HUES64 (cell line): ENCODE data around the gene AKT3.

Source experiments
- H3K27ac ChIP-seq: 2 replicates; pipeline ENCODE4 v1.7.0; 2013; ENCODE audit warnings: low read depth, low read length, inconsistent platforms
- H3K27me3 ChIP-seq: 2 replicates; pipeline ENCODE4 v1.6.1; 2013; ENCODE audit warnings: mild to moderate bottlenecking, low read length; ENCODE audit not compliant: insufficient read depth
- H3K36me3 ChIP-seq: 2 replicates; pipeline ENCODE4 v1.6.1; 2013; ENCODE audit warnings: mild to moderate bottlenecking, low read length; ENCODE audit not compliant: insufficient read depth
- H3K4me1 ChIP-seq: 2 replicates; pipeline ENCODE4 v1.6.1; 2013; ENCODE audit warnings: mild to moderate bottlenecking, low read length, moderate library complexity; ENCODE audit not compliant: insufficient read depth
- H3K4me3 ChIP-seq: 2 replicates; pipeline ENCODE4 v1.5.1; 2013; ENCODE audit warnings: mild to moderate bottlenecking, low read length, moderate library complexity
- H3K9ac ChIP-seq: 2 replicates; pipeline ENCODE4 v1.6.1; 2013; ENCODE audit warnings: mild to moderate bottlenecking, low read depth, low read length
- H3K9me3 ChIP-seq: 2 replicates; pipeline ENCODE4 v1.6.1; 2013; ENCODE audit warnings: low read depth, low read length; ENCODE audit not compliant: insufficient read depth
- WGBS: fragments of 150-250, 120-280 bp; methylation state at CpG from one replicate; pipeline ENCODE4 v1.1.7; 2013; ENCODE audit warnings: missing lambda C conversion rate; 5-methylcytosine and 5-hydroxymethylcytosine counted together

Gene AKT3

DNA sequence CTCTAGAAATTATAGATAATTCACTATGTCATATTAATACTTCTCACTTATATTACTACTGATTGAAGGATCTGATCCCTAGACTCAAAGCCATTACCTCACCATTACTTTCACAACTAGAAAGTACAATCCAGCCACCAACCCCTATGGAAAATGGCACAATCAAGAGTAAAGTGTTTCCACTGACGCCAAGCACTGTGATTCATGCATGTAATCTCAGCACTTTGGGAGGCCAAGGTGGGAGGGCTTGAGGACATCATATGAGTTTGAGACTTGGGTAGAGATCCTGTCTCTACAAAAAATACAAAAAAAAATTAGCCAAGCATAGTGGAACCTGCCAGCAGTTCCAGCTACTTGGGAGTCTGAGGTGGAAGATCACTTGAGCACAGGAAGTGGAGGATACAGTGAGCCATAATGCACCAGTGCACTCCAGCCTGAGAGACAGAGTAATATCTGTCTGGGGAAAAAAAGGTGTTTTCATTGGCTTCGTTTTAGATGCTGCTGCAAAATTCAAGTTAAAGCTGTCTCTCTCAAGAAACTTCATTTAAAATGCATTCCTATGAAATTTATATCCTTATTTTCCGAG, 126.5 kb downstream of the AKT3 start:
- no peak overlapping the region for H3K27ac ChIP-seq
- no peak overlapping the region for H3K9ac ChIP-seq
- no peaks in the 10 kb centered on the region for H3K9me3 ChIP-seq
- H3K27me3 ChIP-seq: no peaks in the 10 kb centered on the region
- H3K4me3 ChIP-seq: no peak overlapping the region
- H3K4me1 ChIP-seq: peaks cover 16% of the 10 kb centered on the region; the same call in 1 of the 2 replicates
- H3K36me3 ChIP-seq: no peaks in the 10 kb centered on the region
- 94% methylated on average over 3 of the region's 3 CpGs for WGBS

- H3K27ac ChIP-seq: no peak overlapping the region
- H3K36me3 ChIP-seq: no peaks in the 10 kb centered on the region
- no peak overlapping the region for H3K4me3 ChIP-seq
- no peaks in the 10 kb centered on the region for H3K9me3 ChIP-seq
- H3K27me3 ChIP-seq: no peaks in the 10 kb centered on the region
- 86% methylated on average over 1 of the region's 3 CpGs for WGBS
- H3K9ac ChIP-seq: no peak overlapping the region
- H3K4me1 ChIP-seq: peaks cover 21% of the 10 kb centered on the region
These were observed 127.0 kb downstream of the AKT3 start for GRCh38 chr1:243723050-243723449.

GRCh38 chr1:243719476-243719875, 130.6 kb downstream of the AKT3 start:
- H3K9ac ChIP-seq: no peak overlapping the region
- WGBS: 94% methylated on average over 2 of the region's 2 CpGs
- peaks cover 30% of the 10 kb centered on the region for H3K4me1 ChIP-seq
- H3K27me3 ChIP-seq: no peaks in the 10 kb centered on the region
- H3K27ac ChIP-seq: 0 out of 2 replicates have a peak overlapping the region, but pooled peaks have one; percentile 7
- H3K4me3 ChIP-seq: no peak overlapping the region
- no peaks in the 10 kb centered on the region for H3K36me3 ChIP-seq
- H3K9me3 ChIP-seq: no peaks in the 10 kb centered on the region

DNA sequence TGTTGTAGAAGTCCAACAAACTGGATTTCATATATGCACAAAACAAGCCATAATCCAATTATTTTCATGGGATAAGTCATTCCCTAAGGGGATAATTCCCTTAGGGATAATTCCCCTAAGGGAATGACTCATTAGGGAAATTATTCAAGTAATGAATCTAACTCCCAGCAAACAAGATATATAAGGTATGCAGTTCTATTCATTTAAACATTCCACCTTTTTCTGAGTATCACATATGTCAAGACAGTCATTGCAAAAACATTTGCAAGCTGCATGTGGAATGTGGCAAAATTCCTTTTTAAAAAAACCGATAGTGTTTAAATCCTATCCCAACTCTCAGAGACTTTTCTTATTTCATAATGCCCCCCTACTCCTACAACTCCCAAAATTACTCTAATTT, 131.2 kb downstream of the AKT3 start:
- 90% methylated on average over 1 of the region's 1 CpG for WGBS
- no peak overlapping the region for H3K27ac ChIP-seq
- no peaks in the 10 kb centered on the region for H3K36me3 ChIP-seq
- H3K4me3 ChIP-seq: no peak overlapping the region
- no peak overlapping the region for H3K9ac ChIP-seq
- H3K4me1 ChIP-seq: peaks cover 35% of the 10 kb centered on the region
- H3K9me3 ChIP-seq: no peaks in the 10 kb centered on the region
- no peaks in the 10 kb centered on the region for H3K27me3 ChIP-seq

DNA sequence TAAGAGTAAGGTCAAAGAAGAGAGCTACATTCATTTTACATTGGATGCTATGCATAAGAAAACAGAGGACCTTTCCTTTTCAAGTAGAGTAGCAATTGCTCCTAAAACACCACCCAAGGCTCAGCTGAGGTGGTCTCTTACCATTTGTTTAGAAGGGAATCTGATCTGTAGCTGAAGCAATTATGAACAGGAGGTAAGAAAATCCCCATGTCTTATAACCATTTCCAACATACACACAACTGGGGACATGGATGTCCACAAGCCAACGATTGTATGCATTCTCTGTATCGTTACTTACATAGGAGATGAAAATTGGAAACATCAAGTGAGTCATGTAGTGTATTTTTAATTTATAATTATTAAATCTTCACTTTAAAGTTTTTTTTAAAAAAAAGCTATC, 132.0 kb downstream of the AKT3 start:
- Histone ChIP-seq H3K4me1 (peaks cover 43% of the 10 kb centered on the region), H3K27me3 (no peaks in the 10 kb centered on the region), H3K36me3 (no peaks in the 10 kb centered on the region), H3K27ac (no peak overlapping the region), H3K9ac (no peak overlapping the region), H3K4me3 (no peak overlapping the region), H3K9me3 (no peaks in the 10 kb centered on the region)
- no CpG with 5 or more reads among the region's 2 CpGs for WGBS

- Histone ChIP-seq H3K4me3 (no peak overlapping the region), H3K4me1 (peaks cover 51% of the 10 kb centered on the region)
- 100% methylated on average over 1 of the region's 1 CpG for WGBS
These were observed 133.1 kb downstream of the AKT3 start for GRCh38 chr1:243716906-243717305.

DNA sequence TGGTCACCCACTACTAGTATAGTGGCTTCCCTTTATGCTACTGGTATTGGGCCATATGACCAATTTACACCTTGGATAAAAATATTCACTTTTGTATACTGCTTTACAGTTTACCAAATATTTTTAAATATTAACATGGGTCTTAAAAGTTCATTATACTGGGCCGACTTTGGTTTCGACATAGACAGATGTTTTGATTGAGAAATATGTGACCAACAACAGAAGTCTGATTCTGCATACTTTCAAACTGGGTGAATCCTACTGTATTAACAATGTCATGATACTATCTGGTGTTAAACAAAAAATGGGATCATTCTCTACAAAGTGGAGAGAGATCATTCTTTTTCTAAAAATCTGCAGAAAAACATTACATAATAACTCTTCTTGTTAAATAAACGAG, 134.8 kb downstream of the AKT3 start:
- 92% methylated on average over 2 of the region's 3 CpGs for WGBS
- no peaks in the 10 kb centered on the region for H3K9me3 ChIP-seq
- no peak overlapping the region for H3K9ac ChIP-seq
- no peaks in the 10 kb centered on the region for H3K36me3 ChIP-seq
- no peaks in the 10 kb centered on the region for H3K27me3 ChIP-seq
- H3K4me3 ChIP-seq: no peak overlapping the region
- H3K4me1 ChIP-seq: peaks cover 56% of the 10 kb centered on the region
- no peak overlapping the region for H3K27ac ChIP-seq

More at GRCh38 chr1:243716906-243717305, 133.1 kb downstream of the AKT3 start:
- Histone ChIP-seq H3K9me3 (no peaks in the 10 kb centered on the region), H3K36me3 (no peaks in the 10 kb centered on the region), H3K27ac (no peak overlapping the region), H3K9ac (no peak overlapping the region), H3K27me3 (no peaks in the 10 kb centered on the region)

DNA sequence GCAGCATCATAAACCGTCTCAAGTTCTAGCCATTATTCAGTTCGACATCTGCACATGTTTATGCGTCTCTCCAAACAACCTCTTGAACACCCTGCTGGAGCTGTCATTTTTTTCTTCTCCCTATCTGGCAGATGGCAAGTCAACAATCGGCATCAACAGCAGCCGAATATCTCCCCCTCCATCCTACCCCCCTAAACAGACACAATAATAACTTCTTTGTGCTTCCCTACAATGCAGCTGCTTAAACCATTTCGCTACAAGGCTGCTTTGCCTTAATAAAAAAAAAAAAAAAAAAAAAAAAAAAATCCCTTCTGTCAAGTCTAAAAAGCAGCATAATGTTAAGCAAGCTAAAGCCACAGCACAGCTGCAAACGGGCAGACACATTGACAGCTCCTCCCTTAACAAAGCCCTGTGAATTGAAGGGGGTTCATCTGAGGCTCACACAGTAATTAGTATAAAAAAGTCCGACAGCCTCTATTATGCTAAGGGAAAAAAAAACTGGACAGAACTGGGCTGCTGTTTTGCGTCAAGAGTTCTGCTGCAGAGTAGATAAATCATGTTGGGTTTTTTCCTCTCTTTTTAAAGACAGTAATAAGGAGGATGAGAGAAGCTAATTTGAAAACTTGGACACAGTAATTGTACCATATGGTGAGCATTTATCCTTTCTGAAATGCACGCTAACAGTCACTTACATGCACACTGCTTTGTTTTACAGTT, 136.4 kb downstream of the AKT3 start:
- 68% methylated on average over 10 of the region's 10 CpGs for WGBS
- H3K4me1 ChIP-seq: peaks cover 49% of the 10 kb centered on the region
- no peak overlapping the region for H3K27ac ChIP-seq
- no peaks in the 10 kb centered on the region for H3K27me3 ChIP-seq
- H3K4me3 ChIP-seq: no peak overlapping the region
- no peaks in the 10 kb centered on the region for H3K9me3 ChIP-seq
- no peaks in the 10 kb centered on the region for H3K36me3 ChIP-seq
- H3K9ac ChIP-seq: no peak overlapping the region

DNA sequence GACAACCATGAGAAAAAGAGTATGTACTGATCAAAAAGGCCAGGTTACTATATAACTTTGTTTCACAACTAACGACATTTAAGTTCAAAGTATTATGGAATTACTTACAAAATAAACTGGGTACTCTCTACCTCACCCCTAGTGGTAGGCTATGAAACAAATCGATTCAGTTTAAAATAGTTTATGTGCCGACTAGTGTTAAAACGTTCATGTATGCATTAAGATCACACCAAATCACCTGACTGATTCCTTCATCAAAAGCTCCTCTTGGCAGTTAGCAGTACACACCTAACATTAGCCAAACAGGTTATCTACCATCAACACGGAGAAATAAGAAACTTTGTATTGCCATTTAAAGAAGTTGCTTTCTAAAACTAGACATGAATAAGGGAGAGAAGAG, 137.1 kb downstream of the AKT3 start:
- H3K9ac ChIP-seq: no peak overlapping the region
- 74% methylated on average over 4 of the region's 5 CpGs for WGBS
- no peaks in the 10 kb centered on the region for H3K27me3 ChIP-seq
- H3K27ac ChIP-seq: no peak overlapping the region
- H3K36me3 ChIP-seq: no peaks in the 10 kb centered on the region
- no peaks in the 10 kb centered on the region for H3K9me3 ChIP-seq
- peaks cover 43% of the 10 kb centered on the region for H3K4me1 ChIP-seq
- no peak overlapping the region for H3K4me3 ChIP-seq

GRCh38 chr1:243712242-243712641, 137.8 kb downstream of the AKT3 start:
- 74% methylated on average over 4 of the region's 5 CpGs for WGBS
- Histone ChIP-seq H3K4me1 (peaks cover 36% of the 10 kb centered on the region), H3K9me3 (no peaks in the 10 kb centered on the region)

GRCh38 chr1:243710467-243710866, 139.6 kb downstream of the AKT3 start:
- Histone ChIP-seq H3K9me3 (no peaks in the 10 kb centered on the region), H3K9ac (no peak overlapping the region), H3K4me3 (no peak overlapping the region), H3K36me3 (no peaks in the 10 kb centered on the region), H3K27ac (no peak overlapping the region), H3K4me1 (peaks cover 28% of the 10 kb centered on the region), H3K27me3 (no peaks in the 10 kb centered on the region)
- 100% methylated on average over 4 of the region's 4 CpGs for WGBS

More at GRCh38 chr1:243712242-243712641, 137.8 kb downstream of the AKT3 start:
- H3K9ac ChIP-seq: no peak overlapping the region
- H3K36me3 ChIP-seq: no peaks in the 10 kb centered on the region
- no peak overlapping the region for H3K27ac ChIP-seq
- H3K4me3 ChIP-seq: no peak overlapping the region
- no peaks in the 10 kb centered on the region for H3K27me3 ChIP-seq
